OCI-LY3 (cell line): Measurements from ENCODE around the gene RNASET2.

ENCODE experiments used
- CTCF ChIP-seq: fragments of 200-600, 300-600 bp; sonication (generic); IDR thresholded peaks from 2 replicates; pipeline ENCODE4 v1.5.1; 2014; ENCODE audit warnings: antibody characterized with exemption, low read length, low read depth
- EZH2phosphoT487 ChIP-seq: fragments of 200-600 bp; shearing (Covaris generic); IDR thresholded peaks from 2 replicates; pipeline ENCODE4 v1.6.1; 2018; ENCODE audit warnings: antibody characterized with exemption, mixed run types, low read depth

DNA sequence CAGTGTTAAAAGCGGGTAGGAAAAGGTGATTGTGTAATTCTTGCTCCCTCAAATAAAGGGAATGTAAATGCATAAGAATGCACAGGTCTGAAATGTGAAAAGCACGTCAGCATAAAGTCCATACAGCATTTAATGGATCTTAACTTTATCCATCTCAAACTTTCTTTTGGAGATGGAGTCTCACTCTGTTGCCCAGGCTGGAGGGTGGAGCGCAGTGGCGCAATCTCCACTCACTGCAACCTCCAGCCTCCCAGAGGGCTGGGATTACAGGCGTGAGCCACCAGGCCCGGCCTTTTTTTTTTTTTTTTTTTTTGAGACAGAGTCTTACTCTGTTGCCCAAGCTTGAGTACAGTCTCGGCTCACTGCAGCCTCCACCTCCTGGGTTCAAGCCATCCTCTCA is 33.4 kb downstream of the RNASET2 start:
- TF ChIP-seq CTCF (no peak), EZH2phosphoT487 (no peak)
